Measurements from ENCODE around the gene PRM2. TPM values are rescaled to one million over a fixed set of nuclear protein-coding genes. Genes with fewer than 3 reads are reported as not detected.

PRM2 gene
- total RNA-seq, 1 donor from 2014 or later: not detected

GRCh38 chr16:11321662-11322061, 45.4 kb upstream of the PRM2 start:
- H3K27me3 Mint-ChIP-seq (ENCODE audit: unreplicated experiment): peaks cover 1% of the 10 kb centered on the region
- H3K4me3 Mint-ChIP-seq (ENCODE audit: unreplicated experiment): no peak overlapping the region
- no peak overlapping the region for H3K27ac Mint-ChIP-seq (ENCODE audit: unreplicated experiment)
- H3K36me3 Mint-ChIP-seq (ENCODE audit: unreplicated experiment): no peaks in the 10 kb centered on the region
- no peak for DNase-seq
- no peak for TF ChIP-seq CTCF (IDR thresholded peaks at IDR 0.05; ENCODE audit: partially characterized antibody, unreplicated experiment)
- H3K4me1 Mint-ChIP-seq (ENCODE audit: low read depth, unreplicated experiment): no peaks in the 10 kb centered on the region
- H3K9me3 Mint-ChIP-seq (ENCODE audit: unreplicated experiment): peaks cover 3% of the 10 kb centered on the region

GRCh38 chr16:11320170-11320569, 43.9 kb upstream of the PRM2 start:
- H3K4me1 Mint-ChIP-seq (ENCODE audit: low read depth, unreplicated experiment): no peaks in the 10 kb centered on the region
- H3K9me3 Mint-ChIP-seq (ENCODE audit: unreplicated experiment): peaks cover 3% of the 10 kb centered on the region
- no peak overlapping the region for H3K4me3 Mint-ChIP-seq (ENCODE audit: unreplicated experiment)
- no peak for TF ChIP-seq CTCF (IDR thresholded peaks at IDR 0.05; ENCODE audit: partially characterized antibody, unreplicated experiment)
- no peak for DNase-seq
- H3K27me3 Mint-ChIP-seq (ENCODE audit: unreplicated experiment): peaks cover 1% of the 10 kb centered on the region
- no peak overlapping the region for H3K27ac Mint-ChIP-seq (ENCODE audit: unreplicated experiment)
- no peaks in the 10 kb centered on the region for H3K36me3 Mint-ChIP-seq (ENCODE audit: unreplicated experiment)

GRCh38 chr16:11319529-11320146, 43.4 kb upstream of the PRM2 start:
- no peak for TF ChIP-seq CTCF (IDR thresholded peaks at IDR 0.05; ENCODE audit: partially characterized antibody, unreplicated experiment)
- Mint-ChIP-seq H3K27me3 (ENCODE audit: unreplicated experiment) (peaks cover 1% of the 10 kb centered on the region), H3K4me3 (ENCODE audit: unreplicated experiment) (no peak overlapping the region), H3K9me3 (ENCODE audit: unreplicated experiment) (peaks cover 3% of the 10 kb centered on the region), H3K4me1 (ENCODE audit: low read depth, unreplicated experiment) (no peaks in the 10 kb centered on the region), H3K36me3 (ENCODE audit: unreplicated experiment) (no peaks in the 10 kb centered on the region), H3K27ac (ENCODE audit: unreplicated experiment) (no peak overlapping the region)
- DNase-seq: no peak

- no peaks in the 10 kb centered on the region for H3K4me1 Mint-ChIP-seq (ENCODE audit: low read depth, unreplicated experiment)
- H3K9me3 Mint-ChIP-seq (ENCODE audit: unreplicated experiment): peaks cover 3% of the 10 kb centered on the region
- no peak overlapping the region for H3K27ac Mint-ChIP-seq (ENCODE audit: unreplicated experiment)
- H3K4me3 Mint-ChIP-seq (ENCODE audit: unreplicated experiment): no peak overlapping the region
- TF ChIP-seq CTCF (IDR thresholded peaks at IDR 0.05; ENCODE audit: partially characterized antibody, unreplicated experiment): no peak
- no peaks in the 10 kb centered on the region for H3K36me3 Mint-ChIP-seq (ENCODE audit: unreplicated experiment)
- no peak for DNase-seq
- peaks cover 2% of the 10 kb centered on the region for H3K27me3 Mint-ChIP-seq (ENCODE audit: unreplicated experiment)
These were observed 42.5 kb upstream of the PRM2 start for GRCh38 chr16:11318817-11319216.

GRCh38 chr16:11316331-11317015, 40.2 kb upstream of the PRM2 start:
- H3K9me3 Mint-ChIP-seq (ENCODE audit: unreplicated experiment): peaks cover 2% of the 10 kb centered on the region
- H3K4me3 Mint-ChIP-seq (ENCODE audit: unreplicated experiment): no peak overlapping the region
- peaks cover 5% of the 10 kb centered on the region for H3K27me3 Mint-ChIP-seq (ENCODE audit: unreplicated experiment)
- H3K4me1 Mint-ChIP-seq (ENCODE audit: low read depth, unreplicated experiment): peaks cover 2% of the 10 kb centered on the region
- no peak for TF ChIP-seq CTCF (IDR thresholded peaks at IDR 0.05; ENCODE audit: partially characterized antibody, unreplicated experiment)
- DNase-seq: peak; percentile 43
- no peak overlapping the region for H3K27ac Mint-ChIP-seq (ENCODE audit: unreplicated experiment)
- H3K36me3 Mint-ChIP-seq (ENCODE audit: unreplicated experiment): no peaks in the 10 kb centered on the region

Data from glutamatergic neuron (in vitro differentiated cells).